Mesendoderm (in vitro differentiated cells): Measurements from ENCODE around the gene PPARG.

Source experiments
- DNase-seq: peaks from one replicate; pipeline ENCODE4 v3.0.0; 2013
- H2AK5ac ChIP-seq: 2 replicates; pipeline ENCODE4 v1.6.1; 2013; ENCODE audit warnings: low read length, inconsistent platforms
- H2BK120ac ChIP-seq: 2 replicates; pipeline ENCODE4 v1.6.1; 2013; ENCODE audit warnings: low read depth, mild to moderate bottlenecking, low read length, moderate library complexity, mixed read lengths
- H2BK15ac ChIP-seq: replicated peaks from 2 replicates; pipeline ENCODE4 v1.6.1; 2013; ENCODE audit warnings: low read depth, mild to moderate bottlenecking, moderate library complexity
- H2BK5ac ChIP-seq: 2 replicates; pipeline ENCODE4 v1.6.1; 2013; ENCODE audit warnings: low read length, inconsistent platforms
- H3K18ac ChIP-seq: 2 replicates; pipeline ENCODE4 v1.6.1; 2013; ENCODE audit warnings: mild to moderate bottlenecking, low read length, mixed read lengths
- H3K23ac ChIP-seq: one replicate; pipeline ENCODE4 v1.6.1; 2013; ENCODE audit warnings: low read length
- H3K27ac ChIP-seq: 2 replicates; pipeline ENCODE4 v1.5.1; 2013; ENCODE audit warnings: low read depth, mild to moderate bottlenecking, inconsistent platforms, low read length, moderate library complexity
- H3K27me3 ChIP-seq: 2 replicates; pipeline ENCODE4 v1.6.1; 2013; ENCODE audit warnings: low read length, control low read depth, mild to moderate bottlenecking, inconsistent platforms; ENCODE audit not compliant: insufficient read depth, poor library complexity
- H3K36me3 ChIP-seq: 2 replicates; pipeline ENCODE4 v1.6.1; 2013; ENCODE audit warnings: low read length, inconsistent platforms; ENCODE audit not compliant: control insufficient read depth, insufficient read depth
- H3K4ac ChIP-seq: one replicate; pipeline ENCODE4 v1.6.1; 2013; ENCODE audit warnings: low read depth, mild to moderate bottlenecking, low read length, moderate library complexity
- H3K4me1 ChIP-seq: 2 replicates; pipeline ENCODE4 v1.6.1; 2013; ENCODE audit warnings: low read depth, low read length, inconsistent platforms; ENCODE audit not compliant: control insufficient read depth
- H3K4me2 ChIP-seq: 2 replicates; pipeline ENCODE4 v1.6.1; 2013; ENCODE audit warnings: low read length
- H3K4me3 ChIP-seq: 2 replicates; pipeline ENCODE4 v1.5.1; 2013; ENCODE audit warnings: mild to moderate bottlenecking, low read length
- H3K56ac ChIP-seq: one replicate; pipeline ENCODE4 v1.6.1; 2013; ENCODE audit warnings: low read length
- H3K79me1 ChIP-seq: 2 replicates; pipeline ENCODE4 v1.6.1; 2013; ENCODE audit warnings: low read length, inconsistent platforms
- H3K79me2 ChIP-seq: 2 replicates; pipeline ENCODE4 v1.6.1; 2013; ENCODE audit warnings: mild to moderate bottlenecking, low read length; ENCODE audit not compliant: control insufficient read depth, insufficient read depth
- H3K9ac ChIP-seq: 2 replicates; pipeline ENCODE4 v1.6.1; 2013; ENCODE audit warnings: low read length, inconsistent platforms
- H4K5ac ChIP-seq: one replicate; pipeline ENCODE4 v1.6.1; 2013; ENCODE audit warnings: low read length
- H4K8ac ChIP-seq: one replicate; pipeline ENCODE4 v1.6.1; 2013; ENCODE audit warnings: low read depth, mild to moderate bottlenecking, control low read depth, low read length, moderate library complexity
- WGBS: extraction: QIAGEN DNeasy Blood & Tissue Kit; methylation state at CpG from one replicate; pipeline ENCODE4 v1.1.7; 2013; ENCODE audit warnings: low lambda C conversion rate, missing lambda C conversion rate; ENCODE audit not compliant: insufficient coverage; ENCODE audit errors: extremely low coverage; 5-methylcytosine and 5-hydroxymethylcytosine counted together

Gene PPARG

GRCh38 chr3:12345584-12346494 lies 57.0 kb downstream of the PPARG start:
- WGBS = no CpG with 5 or more reads among the region's 8 CpGs
- H3K56ac ChIP-seq = no peak overlapping the region
- no peak overlapping the region for H4K8ac ChIP-seq
- H3K18ac ChIP-seq = no peak overlapping the region
- H3K27me3 ChIP-seq = no peaks in the 10 kb centered on the region
- no peak overlapping the region for H2BK5ac ChIP-seq
- H3K4me2 ChIP-seq = no peak overlapping the region
- H3K27ac ChIP-seq = no peak overlapping the region
- H3K36me3 ChIP-seq = no peaks in the 10 kb centered on the region
- H3K9ac ChIP-seq = no peak overlapping the region
- no peaks in the 10 kb centered on the region for H3K79me1 ChIP-seq
- H3K23ac ChIP-seq = no peak overlapping the region
- H3K4me1 ChIP-seq = no peaks in the 10 kb centered on the region
- no peak for DNase-seq
- H3K4ac ChIP-seq = no peak overlapping the region
- no peak overlapping the region for H2BK120ac ChIP-seq
- H2BK15ac ChIP-seq = no peak overlapping the region
- H3K4me3 ChIP-seq = no peak overlapping the region
- no peak overlapping the region for H4K5ac ChIP-seq
- no peaks in the 10 kb centered on the region for H3K79me2 ChIP-seq
- no peak overlapping the region for H2AK5ac ChIP-seq

GRCh38 chr3:12347301-12347700 lies 58.4 kb downstream of the PPARG start:
- Histone ChIP-seq H3K4me3 (no peak overlapping the region), H4K5ac (no peak overlapping the region), H3K56ac (no peak overlapping the region), H3K27ac (no peak overlapping the region), H3K18ac (no peak overlapping the region), H3K79me1 (no peaks in the 10 kb centered on the region), H2AK5ac (no peak overlapping the region), H3K4ac (no peak overlapping the region), H2BK15ac (no peak overlapping the region), H3K9ac (no peak overlapping the region), H3K4me2 (no peak overlapping the region), H3K4me1 (no peaks in the 10 kb centered on the region), H3K36me3 (no peaks in the 10 kb centered on the region), H3K23ac (no peak overlapping the region), H2BK5ac (no peak overlapping the region), H2BK120ac (no peak overlapping the region), H3K79me2 (no peaks in the 10 kb centered on the region), H3K27me3 (no peaks in the 10 kb centered on the region), H4K8ac (no peak overlapping the region)
- WGBS = no CpG with 5 or more reads among the region's 3 CpGs
- DNase-seq = no peak

- Histone ChIP-seq H4K5ac (no peak overlapping the region), H2AK5ac (no peak overlapping the region), H3K79me2 (no peaks in the 10 kb centered on the region), H3K23ac (no peak overlapping the region), H3K79me1 (no peaks in the 10 kb centered on the region), H3K27ac (no peak overlapping the region), H4K8ac (no peak overlapping the region), H3K4me3 (no peak overlapping the region), H3K18ac (no peak overlapping the region), H3K36me3 (no peaks in the 10 kb centered on the region), H2BK5ac (no peak overlapping the region), H2BK15ac (no peak overlapping the region), H3K56ac (no peak overlapping the region), H3K4ac (no peak overlapping the region), H2BK120ac (no peak overlapping the region), H3K27me3 (no peaks in the 10 kb centered on the region), H3K9ac (no peak overlapping the region), H3K4me1 (no peaks in the 10 kb centered on the region), H3K4me2 (no peak overlapping the region)
- WGBS = no CpG with 5 or more reads among the region's 9 CpGs
- DNase-seq = no peak
These were observed 61.3 kb downstream of the PPARG start for GRCh38 chr3:12349895-12350811.

GRCh38 chr3:12351145-12351544 lies 62.3 kb downstream of the PPARG start:
- H3K9ac ChIP-seq = no peak overlapping the region

GRCh38 chr3:12352253-12352652 lies 63.4 kb downstream of the PPARG start:
- DNase-seq = no peak
- H2BK15ac ChIP-seq = no peak overlapping the region
- no peak overlapping the region for H3K4ac ChIP-seq
- H3K56ac ChIP-seq = no peak overlapping the region
- H3K79me2 ChIP-seq = no peaks in the 10 kb centered on the region
- H3K9ac ChIP-seq = no peak overlapping the region
- no peak overlapping the region for H4K8ac ChIP-seq
- no peaks in the 10 kb centered on the region for H3K36me3 ChIP-seq
- H2BK5ac ChIP-seq = no peak overlapping the region
- no CpG with 5 or more reads among the region's 2 CpGs for WGBS
- no peak overlapping the region for H3K4me2 ChIP-seq
- no peak overlapping the region for H4K5ac ChIP-seq
- H3K4me1 ChIP-seq = no peaks in the 10 kb centered on the region
- no peak overlapping the region for H3K18ac ChIP-seq
- no peak overlapping the region for H3K4me3 ChIP-seq
- no peak overlapping the region for H3K27ac ChIP-seq
- H2AK5ac ChIP-seq = no peak overlapping the region
- no peaks in the 10 kb centered on the region for H3K27me3 ChIP-seq
- H3K23ac ChIP-seq = no peak overlapping the region
- H2BK120ac ChIP-seq = no peak overlapping the region
- H3K79me1 ChIP-seq = no peaks in the 10 kb centered on the region

More at GRCh38 chr3:12351145-12351544, 62.3 kb downstream of the PPARG start:
- H3K36me3 ChIP-seq = no peaks in the 10 kb centered on the region
- no peaks in the 10 kb centered on the region for H3K4me1 ChIP-seq
- H2BK5ac ChIP-seq = no peak overlapping the region
- no peak overlapping the region for H3K18ac ChIP-seq
- no peak overlapping the region for H3K56ac ChIP-seq
- H2BK15ac ChIP-seq = no peak overlapping the region
- no peak overlapping the region for H3K4ac ChIP-seq
- no peak overlapping the region for H4K8ac ChIP-seq
- no peak overlapping the region for H3K27ac ChIP-seq
- H2AK5ac ChIP-seq = no peak overlapping the region
- H3K4me2 ChIP-seq = no peak overlapping the region
- no peak overlapping the region for H3K23ac ChIP-seq
- H3K27me3 ChIP-seq = no peaks in the 10 kb centered on the region
- H3K79me2 ChIP-seq = no peaks in the 10 kb centered on the region
- DNase-seq = no peak
- H4K5ac ChIP-seq = no peak overlapping the region
- H3K4me3 ChIP-seq = no peak overlapping the region
- WGBS = no CpG with 5 or more reads among the region's 4 CpGs
- no peak overlapping the region for H2BK120ac ChIP-seq
- no peaks in the 10 kb centered on the region for H3K79me1 ChIP-seq
